GM11168 (cell line): ENCODE data around the gene TMED1.

ENCODE experiments used
- in situ Hi-C: fragments of 300-500 bp; cut with MboI; formaldehyde crosslinking; loops from one replicate; pipeline ENCODE4 v1.12.0; 2022; ENCODE audit warnings: low sequenced_read_pairs; ENCODE audit not compliant: unreplicated experiment

The TMED1 gene

GRCh38 chr19:10835089-10835753 lies 791 bp downstream of the TMED1 start:
- in situ Hi-C loops: no loop called here

DNA sequence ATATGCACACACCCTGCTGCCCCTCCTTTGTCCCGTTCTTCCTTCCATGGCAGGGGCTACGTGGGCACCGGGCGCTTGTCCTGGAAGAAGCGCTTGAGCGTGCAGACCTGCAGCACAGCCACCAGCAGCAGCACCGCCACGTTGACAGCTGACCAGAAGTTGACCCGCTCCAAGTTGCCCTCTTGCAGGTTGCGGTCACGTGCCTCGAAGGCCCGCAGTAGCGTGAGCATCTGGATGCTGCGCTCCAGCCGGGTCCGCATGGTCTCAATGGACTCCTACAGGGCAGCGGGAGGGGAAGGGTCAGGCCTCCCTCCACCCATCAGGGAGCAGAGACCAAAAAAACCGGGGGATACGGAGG lies 3.1 kb downstream of the TMED1 start:
- in situ Hi-C loops: no loop called here

DNA sequence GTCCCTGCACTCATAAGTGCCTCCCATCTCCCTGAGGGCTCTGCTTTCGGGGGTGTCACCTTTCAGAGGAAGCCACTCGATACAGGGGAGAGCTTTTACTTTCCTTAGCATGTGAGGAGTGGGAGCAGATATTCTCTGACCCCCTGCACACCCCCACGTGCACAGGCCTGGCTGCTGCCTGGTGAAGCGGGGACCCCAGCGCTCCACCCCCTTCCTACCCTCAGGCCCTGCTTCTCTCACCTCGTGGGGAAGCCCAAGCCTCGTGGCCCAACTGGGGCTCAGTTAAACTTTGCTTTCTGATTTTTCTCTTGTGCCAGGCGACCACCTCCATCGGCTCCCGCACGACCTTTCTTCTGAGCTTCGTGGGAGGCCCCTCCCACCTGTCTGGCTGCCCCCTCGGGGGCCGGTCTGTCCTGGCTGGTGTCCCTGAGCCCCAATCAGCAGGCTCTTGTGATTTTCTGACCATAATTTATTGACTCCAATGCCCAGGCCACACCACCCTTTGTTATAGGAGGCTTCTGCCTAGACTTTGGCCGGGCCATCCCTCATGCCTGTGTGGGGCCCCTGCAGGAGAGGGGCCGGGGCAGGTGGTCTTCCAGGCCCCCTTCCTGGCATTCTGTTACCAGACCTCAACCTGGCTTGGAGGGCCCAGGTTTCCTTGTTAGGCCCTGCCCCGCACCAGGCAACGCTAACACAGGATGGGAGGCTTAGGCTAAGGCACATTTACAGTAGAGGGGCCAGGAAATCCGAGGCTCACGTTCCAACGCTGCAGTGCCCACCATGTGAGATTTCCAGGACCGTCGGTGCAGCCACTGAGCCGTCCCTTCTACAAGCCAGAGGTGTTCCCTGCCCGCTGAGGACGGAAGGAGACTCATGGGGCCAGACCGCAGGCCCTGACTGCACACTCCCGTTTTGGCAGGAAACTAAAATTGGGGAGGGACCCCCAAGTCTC lies 3.7 kb downstream of the TMED1 start:
- in situ Hi-C loops: no loop called here

DNA sequence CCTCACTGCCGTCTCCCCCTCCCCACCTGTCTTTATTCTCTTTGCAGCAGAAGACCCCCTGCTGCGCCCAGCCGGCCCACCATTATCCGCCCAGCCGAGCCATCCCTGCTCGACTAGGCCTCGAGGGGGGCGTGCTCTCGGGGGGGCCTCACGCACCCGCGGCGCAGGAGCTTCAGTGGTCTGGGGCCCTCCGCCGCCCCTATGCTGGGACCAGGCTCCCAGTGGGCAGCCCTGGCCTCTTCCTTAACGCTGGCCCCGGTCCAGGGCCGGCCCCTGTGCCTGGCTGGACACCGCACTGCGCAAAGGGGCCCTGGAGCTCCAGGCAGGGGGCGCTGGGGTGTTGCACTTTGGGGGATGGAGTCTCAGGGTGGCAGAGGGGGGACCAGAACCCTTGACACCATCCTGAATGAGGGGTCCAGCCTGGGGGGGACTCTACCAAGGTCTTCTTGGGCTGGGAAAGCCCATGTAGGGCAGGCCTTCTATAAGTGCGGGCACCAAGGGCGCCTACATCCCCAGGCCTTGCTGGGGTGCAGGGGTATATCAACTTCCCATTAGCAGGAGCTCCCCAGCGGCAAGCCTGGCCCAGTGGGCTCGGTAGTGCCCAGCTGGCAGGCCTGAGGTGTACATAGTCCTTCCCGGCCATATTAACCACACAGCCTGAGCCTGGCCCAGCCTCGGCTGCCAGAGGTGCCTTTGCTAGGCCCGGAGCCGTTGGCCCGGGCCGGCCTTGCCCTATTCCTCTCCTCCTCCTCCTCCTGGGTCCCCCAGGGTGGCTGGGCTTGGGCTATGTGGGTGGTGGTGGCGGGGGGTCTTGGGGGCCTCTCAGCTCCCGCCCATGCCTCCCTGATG lies 4.9 kb downstream of the TMED1 start:
- in situ Hi-C loops: no loop called here

DNA sequence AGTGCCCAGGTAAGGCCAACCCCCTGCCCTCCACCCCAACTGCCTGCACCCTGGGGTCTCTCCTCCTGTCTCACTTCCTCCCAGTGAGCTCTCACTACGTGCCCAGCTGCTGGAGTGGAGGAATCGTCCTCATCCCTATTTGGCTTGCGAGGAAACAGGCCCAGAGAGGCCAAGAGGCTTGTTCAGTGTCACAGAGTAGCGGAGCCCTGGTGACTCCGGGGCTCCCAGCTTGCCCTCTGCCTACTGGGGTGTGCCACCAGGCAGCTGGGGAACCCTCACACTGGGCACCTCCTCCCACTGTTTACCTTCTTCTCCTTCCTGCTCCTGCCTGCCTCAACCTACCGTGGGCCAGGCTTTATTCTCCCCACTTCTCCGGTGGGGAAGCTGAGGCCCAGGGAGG lies 5.6 kb downstream of the TMED1 start:
- in situ Hi-C loops: no loop called here

- in situ Hi-C loops: no loop called here
Observed at GRCh38 chr19:10829967-10830366, 6.0 kb downstream of the TMED1 start.

- in situ Hi-C loops: no loop called here
Observed at GRCh38 chr19:10828981-10829821, 6.8 kb downstream of the TMED1 start.

DNA sequence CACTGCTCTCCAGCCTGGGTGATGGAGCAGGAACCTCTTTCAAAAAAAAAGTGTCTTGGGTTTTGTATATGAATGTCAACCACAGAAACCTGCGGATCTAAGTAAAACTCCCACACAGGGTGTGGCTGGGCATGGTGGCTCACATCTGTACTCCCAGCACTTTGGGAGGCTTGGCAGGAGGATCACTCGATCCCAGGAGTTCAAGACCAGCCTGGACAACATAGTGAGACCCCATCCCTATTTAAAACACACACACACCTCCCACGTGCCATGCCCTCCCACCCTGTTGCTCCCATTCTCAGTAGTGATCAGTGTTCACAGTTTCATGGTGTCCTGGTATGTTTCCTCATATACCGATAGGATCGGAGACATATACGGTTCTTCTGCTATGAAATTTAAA lies 9.2 kb downstream of the TMED1 start:
- in situ Hi-C loops: no loop called here

DNA sequence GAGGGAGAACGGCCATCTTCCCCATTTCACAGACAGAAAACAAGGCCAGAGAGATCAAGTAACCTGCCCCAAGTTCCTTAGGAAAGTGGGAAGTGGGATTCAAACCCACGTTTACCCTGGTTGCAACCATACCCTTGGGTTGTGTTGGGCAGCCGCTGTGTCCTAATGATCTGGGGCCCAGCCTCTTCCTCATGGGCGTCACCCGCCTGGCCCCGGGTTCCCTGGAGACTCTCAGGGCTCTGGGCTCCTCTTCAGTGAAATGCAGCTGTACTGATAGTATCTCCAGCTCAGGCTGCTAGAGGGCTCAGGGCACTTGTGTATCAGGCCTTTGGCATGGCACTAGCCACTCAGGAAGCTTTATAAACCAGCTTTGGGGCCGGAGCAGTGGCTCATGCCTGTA lies 9.8 kb downstream of the TMED1 start:
- in situ Hi-C loops: no loop called here

DNA sequence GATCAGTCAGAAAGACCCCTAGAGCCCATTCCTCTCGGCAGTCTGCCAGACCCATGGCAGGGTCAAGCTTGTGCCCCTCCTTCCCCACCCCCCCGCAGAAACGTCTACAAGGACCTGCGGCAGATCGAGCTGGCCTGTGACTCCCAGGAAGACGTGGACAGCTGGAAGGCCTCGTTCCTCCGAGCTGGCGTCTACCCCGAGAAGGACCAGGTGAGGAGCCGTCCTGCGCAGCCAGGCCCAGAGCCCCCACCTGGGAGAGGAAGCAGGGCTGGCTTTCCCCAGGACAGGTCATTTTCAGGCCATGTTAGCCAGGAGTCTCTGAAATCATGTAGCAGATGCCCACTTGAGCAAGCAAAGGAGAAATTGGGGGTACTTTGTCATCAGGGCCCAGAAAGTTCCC lies 12.3 kb downstream of the TMED1 start:
- in situ Hi-C loops: no loop called here

DNA sequence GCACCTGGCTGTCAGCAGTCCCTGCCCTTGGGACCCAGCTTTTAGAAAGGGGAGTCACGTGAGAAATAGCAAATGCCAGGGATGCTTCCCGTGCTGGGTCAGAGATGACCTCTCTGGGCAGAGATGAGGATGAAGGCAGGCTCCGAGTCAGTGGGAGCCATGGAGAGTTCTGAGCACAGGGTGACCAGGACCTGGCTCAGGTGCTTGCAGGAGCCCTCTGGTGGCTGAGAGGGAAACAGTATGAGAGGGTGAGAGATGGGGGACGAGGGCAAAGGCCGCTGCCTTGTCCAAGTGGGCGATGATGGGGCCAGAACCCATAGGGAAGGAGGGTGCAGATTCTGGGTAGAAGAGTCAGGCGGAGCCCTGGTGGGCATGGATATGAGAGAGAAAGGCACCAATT lies 15.8 kb downstream of the TMED1 start:
- in situ Hi-C loops: no loop called here

- in situ Hi-C loops: no loop called here
Observed at GRCh38 chr19:10819124-10820060, 16.6 kb downstream of the TMED1 start.

GRCh38 chr19:10818301-10819123 lies 17.5 kb downstream of the TMED1 start:
- in situ Hi-C loops: no loop called here

DNA sequence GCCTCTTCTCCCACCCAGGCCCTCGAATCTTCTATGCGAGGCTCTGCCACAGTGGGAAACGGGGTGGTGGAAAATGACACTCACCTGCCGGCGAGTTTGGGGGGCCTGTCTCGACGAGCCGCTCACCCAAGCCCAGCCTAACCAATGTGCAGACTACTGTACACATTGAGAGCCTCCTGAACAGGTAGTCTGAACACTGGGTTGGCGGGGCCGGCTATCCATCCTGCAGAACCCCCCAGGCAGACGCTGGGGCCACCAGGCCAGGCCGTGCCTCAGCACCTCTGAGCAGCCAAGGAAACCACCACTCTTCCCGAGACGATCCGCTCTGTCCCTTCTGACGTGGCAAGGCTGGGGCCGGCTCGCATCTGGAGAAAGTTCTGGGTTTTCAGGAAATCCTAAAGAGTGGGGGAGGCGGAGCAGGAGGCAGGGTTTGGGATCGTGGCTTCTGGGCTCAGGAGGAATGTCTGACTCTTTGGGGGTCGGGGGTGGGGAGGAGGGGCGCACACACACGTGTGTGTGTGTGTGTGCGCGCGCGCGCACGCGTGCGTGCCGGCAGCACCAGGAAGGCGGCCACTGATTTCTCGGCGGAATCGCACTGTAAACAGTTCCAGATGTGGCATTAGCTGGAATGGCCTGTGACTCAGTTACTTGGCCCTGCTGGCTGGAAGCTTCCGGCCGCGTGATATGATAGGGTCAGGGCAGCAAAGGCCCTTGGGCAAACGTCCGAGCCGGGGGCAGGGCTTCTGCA lies 18.5 kb downstream of the TMED1 start:
- in situ Hi-C loops: no loop called here

DNA sequence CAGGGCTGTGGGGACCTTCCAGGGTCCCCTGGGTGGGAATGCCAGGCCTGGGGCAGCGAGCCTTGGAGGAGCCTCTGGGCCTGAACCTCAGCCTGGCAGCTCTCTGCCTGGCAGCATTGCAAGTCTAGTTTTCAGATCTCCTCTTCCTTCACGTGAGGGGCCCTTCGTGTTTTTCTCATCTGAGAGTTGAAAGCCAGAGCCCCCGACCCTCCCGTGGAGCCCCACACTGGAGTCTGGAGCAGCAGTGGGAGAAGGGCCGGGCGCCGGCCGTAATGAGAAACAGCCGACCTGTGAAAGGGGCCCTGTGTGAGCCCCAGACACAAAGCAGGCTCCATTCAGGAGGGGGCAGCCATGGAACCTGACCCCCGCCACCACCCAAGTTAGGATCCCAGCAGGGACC lies 19.3 kb downstream of the TMED1 start:
- in situ Hi-C loops: no loop called here

- in situ Hi-C loops: no loop called here
Observed at GRCh38 chr19:10815969-10816644, 19.9 kb downstream of the TMED1 start.

DNA sequence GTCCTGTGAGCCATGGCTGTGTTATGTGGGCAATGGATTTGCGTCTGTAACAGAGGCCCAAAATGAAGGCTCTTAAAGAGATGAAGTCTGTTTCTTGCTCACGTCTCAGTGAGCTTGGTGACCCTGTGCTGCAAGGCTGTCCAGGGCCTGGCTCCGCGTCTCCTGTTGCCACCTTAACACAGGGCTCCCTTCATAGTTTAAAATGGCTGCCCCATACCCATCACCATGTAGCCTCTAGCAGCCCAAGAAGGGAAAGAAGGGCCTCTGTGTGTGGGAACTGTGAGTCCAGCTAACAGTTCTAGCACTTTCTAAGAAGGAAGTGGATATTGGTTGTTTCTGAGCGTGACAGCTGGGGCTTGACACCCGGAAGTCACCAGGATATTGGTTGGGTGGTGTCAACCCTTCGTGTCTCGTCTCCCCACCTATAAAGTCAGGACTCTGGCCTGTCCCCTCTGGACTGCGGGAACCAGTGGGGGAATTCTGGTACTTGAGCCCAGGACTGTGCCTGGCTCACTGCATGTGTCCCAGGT lies 20.9 kb downstream of the TMED1 start:
- in situ Hi-C loops: no loop called here
